ENCODE measurements around the gene PTPN1. TPM values are rescaled to one million over a fixed set of nuclear protein-coding genes. Genes with fewer than 3 reads are reported as not detected.

PTPN1 gene
- total and polyA plus RNA-seq, 2 of the 13 experiments (the other 11 are each of a cell fraction or from before 2014, with no cell fraction given): 17.7 to 37.2 TPM

GRCh38 chr20:50464026-50464724, 46.0 kb upstream of the PTPN1 start (continued):
- TF ChIP-seq USF2 (IDR thresholded peaks at IDR 0.05; ENCODE audit: low read depth, low read length) (0 out of 2 replicates have a peak, but pooled peaks have one; percentile 13), USF2 (CRISPR knock-in tag; IDR thresholded peaks at IDR 0.05; ENCODE audit: borderline replicate concordance) (no peak), ZNF543 (CRISPR knock-in tag; IDR thresholded peaks at IDR 0.05) (peak; percentile 81; the same call in 1 of the 2 replicates), RCOR2 (CRISPR knock-in tag; IDR thresholded peaks at IDR 0.05) (peak; percentile 87), PRDM4 (CRISPR knock-in tag; IDR thresholded peaks at IDR 0.05; ENCODE audit: borderline replicate concordance) (no peak), CHCHD3 (CRISPR knock-in tag; IDR thresholded peaks at IDR 0.05) (no peak), ZNF354B (CRISPR knock-in tag; IDR thresholded peaks at IDR 0.05) (no peak), CHD4 (IDR thresholded peaks at IDR 0.05; ENCODE audit: borderline replicate concordance, low read length) (no peak), ZNF326 (CRISPR knock-in tag; IDR thresholded peaks at IDR 0.05; ENCODE audit: borderline replicate concordance) (no peak), RAD51 (IDR thresholded peaks at IDR 0.05; ENCODE audit: borderline replicate concordance) (no peak), SOX5 (CRISPR knock-in tag; IDR thresholded peaks at IDR 0.05; ENCODE audit: borderline replicate concordance) (no peak), MED1 (CRISPR knock-in tag; IDR thresholded peaks at IDR 0.05) (peak; percentile 60), ZHX2 (IDR thresholded peaks at IDR 0.05; ENCODE audit: low read depth) (no peak), ZHX2 (CRISPR knock-in tag; IDR thresholded peaks at IDR 0.05; ENCODE audit: borderline replicate concordance) (no peak), ZNF432 (CRISPR knock-in tag; IDR thresholded peaks at IDR 0.05; ENCODE audit: borderline replicate concordance) (no peak)
